ENCODE data around the gene PTGES. TPM values are rescaled to one million over a fixed set of nuclear protein-coding genes. Genes with fewer than 3 reads are reported as not detected.
A peak's percentile ranks its signal among the peaks of the same experiment; 100 is the strongest.
"Not testable (repeated sequence)": the region's sequence is repeated elsewhere in the genome, so short reads cannot be mapped to it uniquely, and the experiment has no call there.

PTGES gene
- 1 to 10 TPM; 4.0 to 7.3 (median 4.6) TPM for polyA plus RNA-seq (ENCODE audit: insufficient read length in 4 of 4)

GRCh38 chr9:129752900-129753729, at the start of gene PTGES:
Gene PTGES, minus strand, starts transcription at chr9:129753042. Its CDS starts 30 bp downstream, at chr9:129753012.
- DNase-seq (ENCODE audit: low read depth in 4 of 4, low spot score in 2 of 4): peak in 1 of 4 donors; percentile 69

GRCh38 chr9:129801504-129801903, 48.7 kb upstream of the PTGES start:
- DNase-seq (ENCODE audit: low read depth in 4 of 4, low spot score in 2 of 4): no peak

GRCh38 chr9:129798973-129799372, 46.1 kb upstream of the PTGES start:
- no peak for DNase-seq (ENCODE audit: low read depth in 4 of 4, low spot score in 2 of 4)

GRCh38 chr9:129796029-129796428, 43.2 kb upstream of the PTGES start:
- DNase-seq (ENCODE audit: low read depth in 4 of 4, low spot score in 2 of 4): not testable (repeated sequence)

GRCh38 chr9:129794549-129794948, 41.7 kb upstream of the PTGES start:
- no peak for DNase-seq (ENCODE audit: low read depth in 4 of 4, low spot score in 2 of 4)

GRCh38 chr9:129786481-129786880, 33.6 kb upstream of the PTGES start:
- no peak for DNase-seq (ENCODE audit: low read depth in 4 of 4, low spot score in 2 of 4)

- DNase-seq (ENCODE audit: low read depth in 4 of 4, low spot score in 2 of 4): no peak
These were observed 33.0 kb upstream of the PTGES start for GRCh38 chr9:129785866-129786265.

GRCh38 chr9:129784970-129785369, 32.1 kb upstream of the PTGES start:
- not testable (repeated sequence) for DNase-seq (ENCODE audit: low read depth in 4 of 4, low spot score in 2 of 4)

GRCh38 chr9:129783516-129784361, 30.9 kb upstream of the PTGES start:
- peak in 1 of 4 donors; percentile 44 for DNase-seq (ENCODE audit: low read depth in 4 of 4, low spot score in 2 of 4)

GRCh38 chr9:129781981-129782380, 29.1 kb upstream of the PTGES start:
- DNase-seq (ENCODE audit: low read depth in 4 of 4, low spot score in 2 of 4): no peak

GRCh38 chr9:129781131-129781530, 28.3 kb upstream of the PTGES start:
- DNase-seq (ENCODE audit: low read depth in 4 of 4, low spot score in 2 of 4): no peak

- DNase-seq (ENCODE audit: low read depth in 4 of 4, low spot score in 2 of 4): no peak
These were observed 26.8 kb upstream of the PTGES start for GRCh38 chr9:129779560-129780190.

GRCh38 chr9:129778469-129778868, 25.6 kb upstream of the PTGES start:
- no peak for DNase-seq (ENCODE audit: low read depth in 4 of 4, low spot score in 2 of 4)

GRCh38 chr9:129777769-129778130, 24.9 kb upstream of the PTGES start:
- DNase-seq (ENCODE audit: low read depth in 4 of 4, low spot score in 2 of 4): no peak

- DNase-seq (ENCODE audit: low read depth in 4 of 4, low spot score in 2 of 4): peak in 1 of 4 donors; percentile 56
These were observed 24.3 kb upstream of the PTGES start for GRCh38 chr9:129776938-129777768.

GRCh38 chr9:129776566-129776937, 23.7 kb upstream of the PTGES start:
- DNase-seq (ENCODE audit: low read depth in 4 of 4, low spot score in 2 of 4): no peak

GRCh38 chr9:129776096-129776495, 23.3 kb upstream of the PTGES start:
- DNase-seq (ENCODE audit: low read depth in 4 of 4, low spot score in 2 of 4): not testable (repeated sequence)

- DNase-seq (ENCODE audit: low read depth in 4 of 4, low spot score in 2 of 4): no peak
These were observed 22.6 kb upstream of the PTGES start for GRCh38 chr9:129775448-129775798.

GRCh38 chr9:129774791-129775447, 22.1 kb upstream of the PTGES start:
- no peak for DNase-seq (ENCODE audit: low read depth in 4 of 4, low spot score in 2 of 4)

All from left renal cortex interstitium (tissue), 4 donors.